ENCODE data around the gene MYH11.

DNA sequence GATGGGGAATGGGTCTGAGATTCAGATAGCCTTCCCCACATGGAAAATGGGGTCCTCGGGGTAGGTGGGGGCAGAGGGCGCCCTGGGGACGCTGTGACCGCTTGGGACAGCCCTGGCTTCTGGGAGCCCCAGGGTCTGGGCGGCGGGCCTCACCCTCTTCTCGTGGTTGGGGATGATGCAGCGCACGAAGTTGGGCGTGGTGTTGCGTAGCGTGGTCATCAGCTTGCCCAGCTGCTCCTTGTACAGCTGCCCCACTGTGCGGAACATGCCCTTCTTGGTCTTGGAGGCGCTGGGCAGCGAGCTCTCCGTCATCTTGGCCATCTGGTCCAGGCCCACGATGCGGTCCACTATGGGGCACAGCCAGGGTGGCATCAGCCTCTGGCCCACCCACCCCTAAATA lies 106.8 kb downstream of the MYH11 start:
- TF ChIP-seq, protein P1, sequence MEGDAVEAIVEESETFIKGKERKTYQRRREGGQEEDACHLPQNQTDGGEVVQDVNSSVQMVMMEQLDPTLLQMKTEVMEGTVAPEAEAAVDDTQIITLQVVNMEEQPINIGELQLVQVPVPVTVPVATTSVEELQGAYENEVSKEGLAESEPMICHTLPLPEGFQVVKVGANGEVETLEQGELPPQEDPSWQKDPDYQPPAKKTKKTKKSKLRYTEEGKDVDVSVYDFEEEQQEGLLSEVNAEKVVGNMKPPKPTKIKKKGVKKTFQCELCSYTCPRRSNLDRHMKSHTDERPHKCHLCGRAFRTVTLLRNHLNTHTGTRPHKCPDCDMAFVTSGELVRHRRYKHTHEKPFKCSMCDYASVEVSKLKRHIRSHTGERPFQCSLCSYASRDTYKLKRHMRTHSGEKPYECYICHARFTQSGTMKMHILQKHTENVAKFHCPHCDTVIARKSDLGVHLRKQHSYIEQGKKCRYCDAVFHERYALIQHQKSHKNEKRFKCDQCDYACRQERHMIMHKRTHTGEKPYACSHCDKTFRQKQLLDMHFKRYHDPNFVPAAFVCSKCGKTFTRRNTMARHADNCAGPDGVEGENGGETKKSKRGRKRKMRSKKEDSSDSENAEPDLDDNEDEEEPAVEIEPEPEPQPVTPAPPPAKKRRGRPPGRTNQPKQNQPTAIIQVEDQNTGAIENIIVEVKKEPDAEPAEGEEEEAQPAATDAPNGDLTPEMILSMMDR (conservative IDR thresholded peaks at IDR 0.05; ENCODE audit: low read depth, low read length) = no peak
- no peak for TF ChIP-seq EZH2 (IDR thresholded peaks at IDR 0.05; ENCODE audit: borderline replicate concordance, low read depth, low read length, poor library complexity, severe bottlenecking)

All from A673 (cell line).